Adrenal gland (tissue), 12 donors: Measurements from ENCODE around the gene C5orf15. TPM values are rescaled to one million over a fixed set of nuclear protein-coding genes. Genes with fewer than 3 reads are reported as not detected.
"Not testable (repeated sequence)": the region's sequence is repeated elsewhere in the genome, so short reads cannot be mapped to it uniquely, and the experiment has no call there.

ENCODE experiments used
- DNase-seq, 7 donors: peaks; one replicate each; pipeline ENCODE4 v3.0.0-alpha.2; 2019 to 2020
- H3K27ac ChIP-seq, 5 donors: fragments of 200-600 bp; sonication (generic) in 4 of 5; 1 replicate in 3 of 5; 2 replicates in 2 of 5; pipeline versions ENCODE4 v1.5.1 to v1.8.0; 2016 to 2020; ENCODE audit warnings: mild to moderate bottlenecking in 1 of 5
- H3K27me3 ChIP-seq: fragments of 200-600 bp; 2 replicates; pipeline ENCODE4 v1.8.0; 2021
- H3K36me3 ChIP-seq, 2 donors: fragments of 200-600 bp; replicated peaks in 1 of 2; 1 replicate in 1 of 2; 2 replicates in 1 of 2; pipeline versions ENCODE4 v1.5.1 to v1.8.0; 2018 to 2022
- H3K4me1 ChIP-seq, 2 donors: fragments of 200-600 bp; replicated peaks in 1 of 2; 1 replicate in 1 of 2; 2 replicates in 1 of 2; pipeline versions ENCODE4 v1.5.1 to v1.8.0; 2018 to 2021
- H3K4me3 ChIP-seq, 4 donors: fragments of 200-600 bp; sonication (generic) in 3 of 4; one replicate each; pipeline ENCODE4 v1.5.1; 2016 to 2018
- H3K9me3 ChIP-seq, 3 donors: fragments of 200-600 bp; sonication (generic) in 1 of 3; replicated peaks in 1 of 3; 1 replicate in 2 of 3; 2 replicates in 1 of 3; pipeline versions ENCODE4 v1.5.1 to v1.8.0; 2016 to 2021
- POLR2A ChIP-seq, 2 donors: fragments of 450-650 bp; IDR thresholded peaks; one replicate each; pipeline ENCODE4 v1.6.1; 2017; ENCODE audit warnings: antibody characterized with exemption in 2 of 2, mild to moderate bottlenecking in 2 of 2, moderate library complexity in 1 of 2
- WGBS, 4 donors: extraction: QIAGEN DNeasy Blood & Tissue Kit in 2 of 4; methylation state at CpG; one replicate each; pipeline versions ENCODE4 v1.1.5 to v1.1.7; 2013 to 2017; 5-methylcytosine and 5-hydroxymethylcytosine counted together
- intact Hi-C, 2 donors: fragments of 100-400 bp; cut with DNase I; formaldehyde crosslinking; loops; one replicate each; pipeline versions ENCODE4 v1.14.1 to v1.15.0; 2022 to 2023
- polyA plus RNA-seq, 3 donors: library from polyadenylated mRNA; stranded (reverse); fragments of 200-250 nt in 2 of 3; fragments of 350-450 nt in 1 of 3; fragmentation: Illumina TruSeq in 1 of 3; extraction: RNeasy Lipid Tissue Mini Kit (QIAGEN cat#74804) in 1 of 3; gene quantifications; one replicate each; pipeline ENCODE4 v1.2.3, GENCODE V29; 2013 to 2014
- total RNA-seq, 9 donors: library from RNA; depleted of rRNA in 4 of 9; stranded (reverse); fragments of >200 nt in 4 of 9; fragments of 120-200 nt in 1 of 9; fragmentation: NEBNext Ultra II Directional in 1 of 9; extraction: Animal tissue kit (Norgen Biotek cat#: 25700) in 1 of 9; gene quantifications; one replicate each; pipeline versions ENCODE4 v1.1.0 to v1.2.4, GENCODE V29; 2013 to 2023
- TF ChIP-seq, protein P1 (sequence below), 6 experiments: fragments of 450-650 bp in 4 of 6; fragments of 200-600 bp in 2 of 6; sonication (generic) in 1 of 6; IDR thresholded peaks; 1 replicate in 5 of 6; 2 replicates in 1 of 6; pipeline versions ENCODE4 v1.5.1 to v1.8.0; 2016 to 2021; ENCODE audit warnings: antibody characterized with exemption in 6 of 6, mild to moderate bottlenecking in 2 of 6, moderate library complexity in 1 of 6
- donor health status: healthy with polysubstance abuse.
- donor health status: Bipolar disorder and iron deficiency.
- donor health status: DM: yes; HTN: yes; CAD: no.
- donor health status: DM: no; HTN: no; CAD: no.
- donor health status: DM: no; HTN: no; CAD: no.
- donor health status: DM: yes; HTN: yes; CAD: no.

C5orf15 gene
- total and polyA plus RNA-seq, 12 donors, result 16.7 to 90.1 (median 53.7) TPM

DNA sequence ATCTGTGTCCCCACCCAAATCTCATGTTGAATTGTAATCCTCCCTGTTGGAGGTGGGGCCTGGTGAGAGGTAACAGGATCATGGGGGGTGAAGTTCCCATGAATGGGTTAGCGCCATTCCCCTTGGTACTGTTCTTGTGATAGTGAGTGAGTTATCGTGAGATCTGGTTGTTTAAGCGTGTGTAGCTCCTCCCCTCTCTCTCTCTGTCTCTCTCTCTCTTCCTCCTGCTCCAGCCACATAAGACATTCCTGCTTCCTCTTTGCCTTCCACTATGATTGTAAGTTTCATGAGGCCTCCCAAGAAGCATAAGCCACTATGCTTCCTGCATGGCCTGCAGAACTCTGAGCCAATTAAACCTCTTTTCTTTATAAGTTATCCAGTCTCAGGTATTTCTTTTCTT, 28.8 kb downstream of the C5orf15 start:
- no peaks in the 10 kb centered on the region for H3K27me3 ChIP-seq
- no peak for DNase-seq
- peaks cover 14 to 17% of the 10 kb centered on the region in 2 donors for H3K4me1 ChIP-seq
- 91 to 100% (median 99%) methylated on average over 3 of the region's 3 CpGs for WGBS, 4 donors
- no peak overlapping the region for H3K27ac ChIP-seq
- intact Hi-C loops, result loop anchor here in 1 of 2 donors (5.0 to 10.0 kb wide), 4 partner anchors 72 to 825 kb away; no protein-coding TSS in a partner anchor
- H3K36me3 ChIP-seq, result no peaks in the 10 kb centered on the region
- TF ChIP-seq, protein P1, sequence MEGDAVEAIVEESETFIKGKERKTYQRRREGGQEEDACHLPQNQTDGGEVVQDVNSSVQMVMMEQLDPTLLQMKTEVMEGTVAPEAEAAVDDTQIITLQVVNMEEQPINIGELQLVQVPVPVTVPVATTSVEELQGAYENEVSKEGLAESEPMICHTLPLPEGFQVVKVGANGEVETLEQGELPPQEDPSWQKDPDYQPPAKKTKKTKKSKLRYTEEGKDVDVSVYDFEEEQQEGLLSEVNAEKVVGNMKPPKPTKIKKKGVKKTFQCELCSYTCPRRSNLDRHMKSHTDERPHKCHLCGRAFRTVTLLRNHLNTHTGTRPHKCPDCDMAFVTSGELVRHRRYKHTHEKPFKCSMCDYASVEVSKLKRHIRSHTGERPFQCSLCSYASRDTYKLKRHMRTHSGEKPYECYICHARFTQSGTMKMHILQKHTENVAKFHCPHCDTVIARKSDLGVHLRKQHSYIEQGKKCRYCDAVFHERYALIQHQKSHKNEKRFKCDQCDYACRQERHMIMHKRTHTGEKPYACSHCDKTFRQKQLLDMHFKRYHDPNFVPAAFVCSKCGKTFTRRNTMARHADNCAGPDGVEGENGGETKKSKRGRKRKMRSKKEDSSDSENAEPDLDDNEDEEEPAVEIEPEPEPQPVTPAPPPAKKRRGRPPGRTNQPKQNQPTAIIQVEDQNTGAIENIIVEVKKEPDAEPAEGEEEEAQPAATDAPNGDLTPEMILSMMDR (IDR thresholded peaks at IDR 0.05), result no peak
- no peak for TF ChIP-seq POLR2A (IDR thresholded peaks at IDR 0.05)
- no peak overlapping the region for H3K4me3 ChIP-seq
- no peaks in the 10 kb centered on the region for H3K9me3 ChIP-seq

DNA sequence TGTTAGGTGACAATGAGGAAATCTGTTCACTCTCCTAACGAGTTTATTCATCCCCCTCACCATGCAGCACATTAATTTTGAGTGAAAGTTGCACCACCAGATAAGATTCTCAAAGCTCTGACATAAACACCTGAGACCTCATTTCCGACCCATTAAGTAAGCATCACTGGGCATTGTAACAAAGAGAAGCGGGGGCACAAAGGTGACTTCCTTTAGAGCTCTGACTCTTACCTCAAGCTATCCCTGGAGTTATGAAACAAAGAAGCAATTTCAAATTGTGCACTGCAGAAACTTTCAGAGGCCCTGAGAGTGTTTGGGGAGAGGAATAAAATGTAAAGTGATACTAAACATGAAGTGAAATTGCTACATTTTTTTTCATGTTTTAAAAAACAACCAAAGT, 29.5 kb downstream of the C5orf15 start:
- no peaks in the 10 kb centered on the region for H3K27me3 ChIP-seq
- no peak overlapping the region for H3K27ac ChIP-seq
- peaks cover 9 to 13% of the 10 kb centered on the region in 2 donors for H3K4me1 ChIP-seq
- DNase-seq, result peak in 1 of 7 donors; percentile 30
- no peak overlapping the region for H3K4me3 ChIP-seq
- H3K36me3 ChIP-seq, result no peaks in the 10 kb centered on the region
- TF ChIP-seq, protein P1 (IDR thresholded peaks at IDR 0.05), result no peak
- TF ChIP-seq POLR2A (IDR thresholded peaks at IDR 0.05), result no peak
- WGBS, 4 donors, result 85 to 93% (median 90%) methylated on average over 3 of the region's 3 CpGs
- no peaks in the 10 kb centered on the region for H3K9me3 ChIP-seq
- intact Hi-C loops, result loop anchor here in 1 of 2 donors (10.0 kb wide), 2 partner anchors 384 to 824 kb away; no protein-coding TSS in a partner anchor

DNA sequence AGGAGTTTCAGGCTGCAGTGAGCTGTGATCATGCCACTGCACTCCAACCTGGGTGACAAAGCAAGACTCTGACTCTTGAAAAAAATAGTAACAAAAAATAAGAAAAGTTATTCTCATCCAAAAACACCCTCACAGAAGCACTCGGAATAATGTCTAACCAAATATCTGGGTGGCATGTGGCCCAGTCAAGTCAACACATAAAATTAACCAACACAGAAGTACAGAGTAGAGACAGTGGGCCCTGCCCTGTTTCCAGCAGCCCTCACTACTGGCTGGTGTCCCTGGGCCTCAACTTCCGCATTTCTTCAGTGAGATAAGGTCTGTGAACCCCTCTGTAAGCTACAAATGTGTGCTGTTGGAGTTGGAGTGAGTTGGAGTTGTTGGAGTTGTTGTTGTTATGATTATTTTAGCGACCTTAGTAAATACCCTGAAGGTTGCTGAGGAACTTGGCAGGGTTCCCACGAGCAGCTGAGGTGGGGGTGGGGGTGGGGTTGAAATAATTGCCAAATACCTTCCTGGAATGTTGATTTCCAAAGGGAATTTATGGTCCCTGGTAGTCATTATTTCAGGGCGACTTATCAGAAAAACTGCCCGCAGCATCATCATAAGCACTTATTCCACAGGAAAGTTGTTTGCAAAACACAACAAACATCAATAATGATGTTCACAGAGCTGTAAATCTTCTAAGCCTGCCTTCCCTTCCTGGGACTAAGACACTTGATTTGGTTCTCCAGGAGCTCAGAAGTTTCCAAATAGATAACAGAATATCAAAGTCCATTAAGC, 30.2 kb downstream of the C5orf15 start:
- H3K9me3 ChIP-seq, result no peaks in the 10 kb centered on the region
- intact Hi-C loops, result loop anchor here in 1 of 2 donors (10.0 kb wide), 2 partner anchors 383 to 823 kb away; no protein-coding TSS in a partner anchor
- H3K4me1 ChIP-seq, result peaks cover 8% of the 10 kb centered on the region in 2 donors
- TF ChIP-seq, protein P1 (IDR thresholded peaks at IDR 0.05), result no peak
- TF ChIP-seq POLR2A (IDR thresholded peaks at IDR 0.05), result no peak
- H3K36me3 ChIP-seq, result no peaks in the 10 kb centered on the region
- H3K4me3 ChIP-seq, result no peak overlapping the region
- H3K27me3 ChIP-seq, result no peaks in the 10 kb centered on the region
- WGBS, 4 donors, result 61 to 70% (median 64%) methylated on average over 6 of the region's 6 CpGs
- peak in 1 of 7 donors; percentile 48 for DNase-seq
- H3K27ac ChIP-seq, result no peak overlapping the region

DNA sequence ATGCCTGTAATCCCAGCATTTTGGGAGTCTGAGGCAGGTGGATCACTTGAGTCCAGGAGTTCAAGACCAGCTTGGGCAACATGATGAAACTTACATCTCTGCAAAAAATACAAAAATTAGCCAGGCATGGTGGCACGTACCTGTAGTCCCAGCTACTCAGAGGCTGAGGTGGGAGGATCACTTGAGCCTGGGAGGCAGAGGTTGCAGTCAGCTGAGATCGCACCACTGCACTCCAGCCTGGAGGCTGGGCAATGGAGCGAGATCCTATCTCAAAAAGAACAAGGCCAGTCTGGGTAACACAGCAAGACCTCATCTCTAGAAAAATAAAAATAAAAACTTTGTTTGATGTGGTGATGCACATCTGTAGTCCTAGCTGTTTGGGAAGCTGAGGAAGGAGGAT, 30.8 kb downstream of the C5orf15 start:
- not testable (repeated sequence) for H3K4me3 ChIP-seq, DNase-seq, H3K27me3 ChIP-seq, H3K9me3 ChIP-seq, H3K36me3 ChIP-seq, H3K4me1 ChIP-seq, H3K27ac ChIP-seq
- intact Hi-C loops, result loop anchor here in 1 of 2 donors (10.0 kb wide), 2 partner anchors 383 to 823 kb away; no protein-coding TSS in a partner anchor
- WGBS, 4 donors, result 88 to 96% (median 95%) methylated on average over 3 of the region's 3 CpGs
